ENCODE data around the gene EEF2K. TPM values are rescaled to one million over a fixed set of nuclear protein-coding genes. Genes with fewer than 3 reads are reported as not detected.

Gene EEF2K
- polyA plus RNA-seq, 2 of the 4 experiments (the other 2 are of a cell fraction): 8.2 to 9.4 TPM

- Histone ChIP-seq H3K4me3 (no peak overlapping the region), H3K4me1 (no peaks in the 10 kb centered on the region), H3K4me2 (no peak overlapping the region), H3K27ac (no peak overlapping the region), H3K9me3 (no peaks in the 10 kb centered on the region)
- ATAC-seq (no peak), DNase-seq (ENCODE audit: low read depth in 1 of 2, low spot score in 1 of 2) (no peak), FAIRE-seq (no peak)
- POLR2A ChIA-PET: no interaction called here
- CTCF ChIA-PET: interaction anchor here (1.2 to 9.8 kb wide), 2 partner anchors 21 to 1476 kb away, joined by 3 to 160 read pairs; partner anchors contain the start of gene POLR3E
- WGBS (ENCODE audit: missing lambda C conversion rate): 94% methylated on average over 19 of the region's 19 CpGs
- no peak for TF ChIP-seq ZNF302 (CRISPR knock-in tag; IDR thresholded peaks at IDR 0.05)
- TF ChIP-seq SMC3 (IDR thresholded peaks at IDR 0.05): no peak
- no peak for TF ChIP-seq JUNB (IDR thresholded peaks at IDR 0.05)
- no peak for TF ChIP-seq EHMT2 (IDR thresholded peaks at IDR 0.05; ENCODE audit: low read depth)
- TF ChIP-seq CEBPB (IDR thresholded peaks at IDR 0.05): no peak
- TF ChIP-seq HOXA7 (CRISPR knock-in tag; IDR thresholded peaks at IDR 0.05): no peak
- TF ChIP-seq KDM5A (IDR thresholded peaks at IDR 0.05): no peak
- no peak for TF ChIP-seq EHF (CRISPR knock-in tag; IDR thresholded peaks at IDR 0.05)
- no peak for TF ChIP-seq CTCF (IDR thresholded peaks at IDR 0.05)
- TF ChIP-seq HOXB13 (CRISPR knock-in tag; IDR thresholded peaks at IDR 0.05; ENCODE audit: low read depth): no peak
- TF ChIP-seq HES2 (IDR thresholded peaks at IDR 0.05): no peak
- TF ChIP-seq ZFP36 (IDR thresholded peaks at IDR 0.05; ENCODE audit: borderline replicate concordance, partially characterized antibody): no peak
- no peak for TF ChIP-seq RARB (CRISPR knock-in tag; IDR thresholded peaks at IDR 0.05)
- no peak for TF ChIP-seq FOXS1 (CRISPR knock-in tag; IDR thresholded peaks at IDR 0.05)
- no peak for TF ChIP-seq CHD4 (IDR thresholded peaks at IDR 0.05; ENCODE audit: borderline replicate concordance)
- TF ChIP-seq RAD21 (conservative IDR thresholded peaks at IDR 0.05 in 1 of 2, IDR thresholded peaks at IDR 0.05 in 1 of 2): no peak
- no peak for TF ChIP-seq MAFK (IDR thresholded peaks at IDR 0.05; ENCODE audit: partially characterized antibody)
- TF ChIP-seq NFE2L2 (conservative IDR thresholded peaks at IDR 0.05; ENCODE audit: low read length): no peak
- no peak for TF ChIP-seq POLR2AphosphoS2 (conservative IDR thresholded peaks at IDR 0.05; ENCODE audit: low read length)
- no peak for TF ChIP-seq PBX3 (IDR thresholded peaks at IDR 0.05)
Measured at GRCh38 chr16:22324787-22325597, 118.9 kb downstream of the EEF2K start.

- FAIRE-seq: no peak
- H3K9me3 ChIP-seq: no peaks in the 10 kb centered on the region
- WGBS (ENCODE audit: missing lambda C conversion rate): 94% methylated on average over 41 of the region's 46 CpGs
- H3K4me2 ChIP-seq: no peak overlapping the region
- H3K4me3 ChIP-seq: no peak overlapping the region
- no peaks in the 10 kb centered on the region for H3K4me1 ChIP-seq
- no peak overlapping the region for H3K27ac ChIP-seq
- ChIA-PET POLR2A (no interaction called here), CTCF (interaction anchor here (4.2 to 9.8 kb wide), 2 partner anchors 7 to 22 kb away, joined by 14 to 160 read pairs; partner anchors contain the start of gene POLR3E)
- ATAC-seq: no peak
- TF ChIP-seq USF2 (IDR thresholded peaks at IDR 0.05) (no peak), RNF2 (IDR thresholded peaks at IDR 0.05; ENCODE audit: borderline replicate concordance, low read depth) (no peak), HOXB13 (CRISPR knock-in tag; IDR thresholded peaks at IDR 0.05; ENCODE audit: low read depth) (no peak), CBX2 (IDR thresholded peaks at IDR 0.05; ENCODE audit: borderline replicate concordance, low read depth) (no peak), MYC (IDR thresholded peaks at IDR 0.05; ENCODE audit: borderline replicate concordance, low read length) (no peak), ZFP36 (IDR thresholded peaks at IDR 0.05; ENCODE audit: borderline replicate concordance, partially characterized antibody) (no peak), HEYL (CRISPR knock-in tag; IDR thresholded peaks at IDR 0.05) (no peak)
- no peak for DNase-seq (ENCODE audit: low read depth in 1 of 2, low spot score in 1 of 2)
Measured at GRCh38 chr16:22325598-22326368, 119.7 kb downstream of the EEF2K start.
